Measurements from ENCODE around the gene RAD51B.

DNA sequence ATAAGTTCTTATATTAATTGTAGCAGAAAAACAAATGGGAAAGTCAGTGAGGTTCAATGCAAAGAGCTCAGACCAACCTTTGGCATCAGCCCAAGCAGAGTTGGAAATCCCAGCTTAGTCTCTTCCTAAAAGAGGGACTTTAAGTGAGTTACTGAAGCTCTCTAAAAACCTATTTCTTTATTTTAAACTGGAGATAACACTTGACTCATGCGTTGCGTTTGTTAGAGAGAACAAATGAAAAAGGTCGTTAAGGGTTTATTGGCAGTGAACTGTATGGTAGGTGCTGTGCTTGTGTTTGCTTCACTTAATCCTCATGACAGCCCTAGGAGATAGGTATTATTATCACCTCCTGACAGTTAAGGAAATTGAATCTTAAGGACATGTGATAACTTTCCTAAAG is 396.5 kb downstream of the RAD51B start:
- TF ChIP-seq, protein P1, sequence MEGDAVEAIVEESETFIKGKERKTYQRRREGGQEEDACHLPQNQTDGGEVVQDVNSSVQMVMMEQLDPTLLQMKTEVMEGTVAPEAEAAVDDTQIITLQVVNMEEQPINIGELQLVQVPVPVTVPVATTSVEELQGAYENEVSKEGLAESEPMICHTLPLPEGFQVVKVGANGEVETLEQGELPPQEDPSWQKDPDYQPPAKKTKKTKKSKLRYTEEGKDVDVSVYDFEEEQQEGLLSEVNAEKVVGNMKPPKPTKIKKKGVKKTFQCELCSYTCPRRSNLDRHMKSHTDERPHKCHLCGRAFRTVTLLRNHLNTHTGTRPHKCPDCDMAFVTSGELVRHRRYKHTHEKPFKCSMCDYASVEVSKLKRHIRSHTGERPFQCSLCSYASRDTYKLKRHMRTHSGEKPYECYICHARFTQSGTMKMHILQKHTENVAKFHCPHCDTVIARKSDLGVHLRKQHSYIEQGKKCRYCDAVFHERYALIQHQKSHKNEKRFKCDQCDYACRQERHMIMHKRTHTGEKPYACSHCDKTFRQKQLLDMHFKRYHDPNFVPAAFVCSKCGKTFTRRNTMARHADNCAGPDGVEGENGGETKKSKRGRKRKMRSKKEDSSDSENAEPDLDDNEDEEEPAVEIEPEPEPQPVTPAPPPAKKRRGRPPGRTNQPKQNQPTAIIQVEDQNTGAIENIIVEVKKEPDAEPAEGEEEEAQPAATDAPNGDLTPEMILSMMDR (IDR thresholded peaks at IDR 0.05), result no peak
- no peak for TF ChIP-seq POLR2A (IDR thresholded peaks at IDR 0.05)
